HEK293 (cell line): ENCODE results near the gene DUS1L.
A peak's percentile ranks its signal among the peaks of the same experiment; 100 is the strongest.

ENCODE experiments used
- CTCF ChIA-PET: fragments of 350-600 bp; formaldehyde crosslinking; extraction: SDS; loops from one replicate; lab custom pipeline; 2021; ENCODE audit warnings: antibody characterized with exemption; lab: Yijun Ruan, JAX
- POLR2A ChIA-PET: fragments of 300-600 bp; formaldehyde crosslinking; extraction: SDS; loops from one replicate; lab custom pipeline; 2020; ENCODE audit warnings: antibody characterized with exemption, inconsistent platforms; lab: Yijun Ruan, JAX
- H3K27ac ChIP-seq: fragments of 200-500 bp; sonication (Bioruptor generic); 2 replicates; pipeline ENCODE4 v1.5.1; 2014; ENCODE audit warnings: low read depth, low read length, control low read depth, inconsistent platforms; ENCODE audit errors: extremely low read depth
- H3K36me3 ChIP-seq, 2 experiments: fragments of 200-500 bp in 1 of 2; sonication (Bioruptor generic) in 1 of 2; 1 replicate in 1 of 2; 2 replicates in 1 of 2; pipeline ENCODE4 v1.5.1; 2014 to 2017; ENCODE audit warnings: inconsistent platforms in 2 of 2, low read length in 2 of 2; ENCODE audit not compliant: control insufficient read depth in 2 of 2, insufficient read depth in 1 of 2
- H3K4me1 ChIP-seq: fragments of 200-500 bp; sonication (Bioruptor generic); 2 replicates; pipeline ENCODE4 v1.5.1; 2014; ENCODE audit warnings: mild to moderate bottlenecking, low read length, inconsistent platforms; ENCODE audit not compliant: control insufficient read depth, insufficient read depth
- H3K4me3 ChIP-seq: 2 replicates; pipeline ENCODE4 v1.5.1; 2011; ENCODE audit warnings: low read depth, mild to moderate bottlenecking, control low read depth, low read length, moderate library complexity
- H3K9me3 ChIP-seq: fragments of 200-500 bp; sonication (Bioruptor generic); 2 replicates; pipeline ENCODE4 v1.5.1; 2014; ENCODE audit warnings: low read depth, low read length, inconsistent platforms; ENCODE audit not compliant: control insufficient read depth, insufficient read depth
- ATF2 ChIP-seq: fragments of 450-650 bp; formaldehyde crosslinking; IDR thresholded peaks from 2 replicates; pipeline ENCODE4 v1.5.1; 2016; ENCODE audit warnings: missing biosample characterization, missing genetic modification characterization, low read depth
- BCL6B ChIP-seq: fragments of 450-650 bp; formaldehyde crosslinking; IDR thresholded peaks from 2 replicates; pipeline ENCODE4 v1.5.1; 2017; ENCODE audit warnings: missing biosample characterization, missing genetic modification characterization
- EGR2 ChIP-seq: fragments of 450-650 bp; formaldehyde crosslinking; IDR thresholded peaks from 2 replicates; pipeline ENCODE4 v1.5.1; 2016; ENCODE audit warnings: low read depth, missing biosample characterization, missing genetic modification characterization
- GFI1B ChIP-seq: fragments of 450-650 bp; formaldehyde crosslinking; IDR thresholded peaks from 2 replicates; pipeline ENCODE4 v1.5.1; 2016; ENCODE audit warnings: missing biosample characterization, missing genetic modification characterization
- HOXC10 ChIP-seq: sonication (generic); formaldehyde crosslinking; IDR thresholded peaks from 2 replicates; pipeline ENCODE4 v1.8.1; 2023; ENCODE audit warnings: mild to moderate bottlenecking, missing genetic modification reagents
- KLF16 ChIP-seq: fragments of 450-650 bp; formaldehyde crosslinking; IDR thresholded peaks from 2 replicates; pipeline ENCODE4 v1.5.1; 2017; ENCODE audit warnings: missing biosample characterization, missing genetic modification characterization
- MYNN ChIP-seq: fragments of 450-650 bp; formaldehyde crosslinking; IDR thresholded peaks from 2 replicates; pipeline ENCODE4 v1.5.1; 2016; ENCODE audit warnings: missing biosample characterization, missing genetic modification characterization, borderline replicate concordance
- PBX3 ChIP-seq: sonication (generic); formaldehyde crosslinking; IDR thresholded peaks from 2 replicates; pipeline ENCODE4 v1.8.1; 2022; ENCODE audit warnings: mild to moderate bottlenecking, moderate library complexity, missing genetic modification reagents
- WT1 ChIP-seq: fragments of 450-650 bp; formaldehyde crosslinking; IDR thresholded peaks from 2 replicates; pipeline ENCODE4 v1.5.1; 2016; ENCODE audit warnings: missing biosample characterization, missing genetic modification characterization
- ZBTB11 ChIP-seq: fragments of 450-650 bp; formaldehyde crosslinking; conservative IDR thresholded peaks from 2 replicates; pipeline ENCODE4 v1.5.1; 2016; ENCODE audit warnings: low read depth, missing biosample characterization, missing genetic modification characterization
- ZBTB17 ChIP-seq: fragments of 450-650 bp; formaldehyde crosslinking; IDR thresholded peaks from 2 replicates; pipeline ENCODE4 v1.5.1; 2016; ENCODE audit warnings: missing biosample characterization, missing genetic modification characterization
- ZBTB6 ChIP-seq: fragments of 450-650 bp; formaldehyde crosslinking; IDR thresholded peaks from 2 replicates; pipeline ENCODE4 v1.5.1; 2017; ENCODE audit warnings: missing biosample characterization, missing genetic modification characterization
- ZBTB7A ChIP-seq: fragments of 450-650 bp; formaldehyde crosslinking; IDR thresholded peaks from 2 replicates; pipeline ENCODE4 v1.5.1; 2016; ENCODE audit warnings: low read depth, missing biosample characterization, missing genetic modification characterization
- ZBTB8A ChIP-seq: fragments of 450-650 bp; formaldehyde crosslinking; IDR thresholded peaks from 2 replicates; pipeline ENCODE4 v1.5.1; 2016; ENCODE audit warnings: missing biosample characterization, missing genetic modification characterization
- ZFHX2 ChIP-seq: fragments of 450-650 bp; formaldehyde crosslinking; conservative IDR thresholded peaks from 2 replicates; pipeline ENCODE4 v1.5.1; 2016; ENCODE audit warnings: missing biosample characterization, missing genetic modification characterization
- ZIC2 ChIP-seq: fragments of 450-650 bp; formaldehyde crosslinking; IDR thresholded peaks from 2 replicates; pipeline ENCODE4 v1.5.1; 2016; ENCODE audit warnings: missing biosample characterization, missing genetic modification characterization
- ZNF19 ChIP-seq: fragments of 450-650 bp; formaldehyde crosslinking; IDR thresholded peaks from 2 replicates; pipeline ENCODE4; 2016; ENCODE audit warnings: missing biosample characterization, missing genetic modification characterization, low read depth
- ZNF2 ChIP-seq: fragments of 450-650 bp; formaldehyde crosslinking; IDR thresholded peaks from 2 replicates; pipeline ENCODE4 v1.5.1; 2016; ENCODE audit warnings: missing biosample characterization, missing genetic modification characterization
- ZNF202 ChIP-seq: fragments of 450-650 bp; formaldehyde crosslinking; IDR thresholded peaks from 2 replicates; pipeline ENCODE4 v1.5.1; 2016; ENCODE audit warnings: missing biosample characterization, missing genetic modification characterization, borderline replicate concordance
- ZNF335 ChIP-seq: fragments of 450-650 bp; formaldehyde crosslinking; conservative IDR thresholded peaks from 2 replicates; pipeline ENCODE4 v1.5.1; 2016; ENCODE audit warnings: missing biosample characterization, missing genetic modification characterization
- ZNF394 ChIP-seq: fragments of 450-650 bp; formaldehyde crosslinking; IDR thresholded peaks from 2 replicates; pipeline ENCODE4 v1.5.1; 2016; ENCODE audit warnings: missing biosample characterization, missing genetic modification characterization, mild to moderate bottlenecking, moderate library complexity, borderline replicate concordance
- ZNF423 ChIP-seq: fragments of 450-650 bp; formaldehyde crosslinking; IDR thresholded peaks from 2 replicates; pipeline ENCODE4 v1.5.1; 2016; ENCODE audit warnings: missing biosample characterization, missing genetic modification characterization
- ZNF585B ChIP-seq: fragments of 450-650 bp; formaldehyde crosslinking; IDR thresholded peaks from 2 replicates; pipeline ENCODE4 v1.5.1; 2016; ENCODE audit warnings: missing biosample characterization, missing genetic modification characterization
- ZNF600 ChIP-seq: fragments of 450-650 bp; formaldehyde crosslinking; IDR thresholded peaks from 2 replicates; pipeline ENCODE4 v1.5.1; 2016; ENCODE audit warnings: missing biosample characterization, missing genetic modification characterization
- ZNF610 ChIP-seq: fragments of 450-650 bp; formaldehyde crosslinking; IDR thresholded peaks from 2 replicates; pipeline ENCODE4 v1.5.1; 2016; ENCODE audit warnings: missing biosample characterization, missing genetic modification characterization, borderline replicate concordance
- ZNF621 ChIP-seq: fragments of 450-650 bp; formaldehyde crosslinking; IDR thresholded peaks from 2 replicates; pipeline ENCODE4 v1.5.1; 2017; ENCODE audit warnings: missing biosample characterization, missing genetic modification characterization
- ZNF658 ChIP-seq: fragments of 450-650 bp; formaldehyde crosslinking; IDR thresholded peaks from 2 replicates; pipeline ENCODE4; 2016; ENCODE audit warnings: missing biosample characterization, missing genetic modification characterization
- ZNF843 ChIP-seq: fragments of 450-650 bp; formaldehyde crosslinking; IDR thresholded peaks from 2 replicates; pipeline ENCODE4 v1.5.1; 2016; ENCODE audit warnings: missing biosample characterization, missing genetic modification characterization
- ZSCAN30 ChIP-seq: fragments of 450-650 bp; IDR thresholded peaks from 2 replicates; pipeline ENCODE4 v1.5.1; 2018; ENCODE audit warnings: missing biosample characterization, mild to moderate bottlenecking, missing genetic modification characterization, moderate library complexity

DUS1L gene

GRCh38 chr17:82023447-82024241, 42.0 kb downstream of the DUS1L start:
- Histone ChIP-seq H3K27ac (peak overlapping the region; percentile 94), H3K9me3 (no peaks in the 10 kb centered on the region), H3K4me1 (peaks cover 11% of the 10 kb centered on the region), H3K36me3 (peaks cover 0 to 54% of the 10 kb centered on the region in 2 experiments; a peak in 2 of 3 replicates), H3K4me3 (peak overlapping the region; percentile 78)
- ChIA-PET CTCF (interaction anchor here (0.6 to 7.6 kb wide), 6 partner anchors 14 to 1053 kb away, joined by 3 to 105 read pairs (median 4); partner anchors contain the start of genes DCXR and NOTUM), POLR2A (interaction anchor here (0.7 to 5.1 kb wide), 22 partner anchors 7 to 321 kb away, joined by 3 to 61 read pairs (median 6); partner anchors contain the start of genes DCXR, FASN, MRPL12 and NPB)
- TF ChIP-seq ZFHX2 (tag by site-specific recombination) (peak; percentile 65), ZBTB8A (tag by site-specific recombination) (0 out of 2 replicates have a peak, but pooled peaks have one; percentile 30), ZNF19 (tag by site-specific recombination) (no peak), PBX3 (CRISPR knock-in tag) (0 out of 2 replicates have a peak, but pooled peaks have one; percentile 40), ZIC2 (tag by site-specific recombination) (peak; percentile 69; the same call in 1 of the 2 replicates), ZNF600 (tag by site-specific recombination) (peak; percentile 89), BCL6B (no peak), ZNF585B (tag by site-specific recombination) (0 out of 2 replicates have a peak, but pooled peaks have one; percentile 11), HOXC10 (peak; percentile 92; the same call in 1 of the 2 replicates), WT1 (tag by site-specific recombination) (no peak; the same call in 1 of the 2 replicates), KLF16 (tag by site-specific recombination) (peak; percentile 34; the same call in 1 of the 2 replicates), ZNF423 (no peak), ZNF394 (no peak), ZNF843 (no peak), MYNN (tag by site-specific recombination) (peak; percentile 42; the same call in 1 of the 2 replicates), ZBTB6 (no peak), ZNF202 (tag by site-specific recombination) (no peak), ZBTB11 (tag by site-specific recombination) (peak; percentile 49), ZSCAN30 (tag by site-specific recombination) (no peak), ZNF658 (tag by site-specific recombination) (no peak), ATF2 (no peak), EGR2 (tag by site-specific recombination) (peak; percentile 60), GFI1B (tag by site-specific recombination) (no peak), ZNF335 (peak; percentile 100), ZNF621 (tag by site-specific recombination) (no peak), ZNF610 (tag by site-specific recombination) (no peak), ZBTB17 (tag by site-specific recombination) (peak; percentile 58), ZNF2 (0 out of 2 replicates have a peak, but pooled peaks have one; percentile 35), ZBTB7A (tag by site-specific recombination) (peak; percentile 64; the same call in 1 of the 2 replicates)
